GM19238 (cell line): ENCODE data around the gene RNF207.

Source experiments
- DNase-seq: peaks from one replicate; pipeline ENCODE4 v3.0.0; 2011; ENCODE audit warnings: low spot score; ENCODE audit not compliant: insufficient read length

The RNF207 gene

DNA sequence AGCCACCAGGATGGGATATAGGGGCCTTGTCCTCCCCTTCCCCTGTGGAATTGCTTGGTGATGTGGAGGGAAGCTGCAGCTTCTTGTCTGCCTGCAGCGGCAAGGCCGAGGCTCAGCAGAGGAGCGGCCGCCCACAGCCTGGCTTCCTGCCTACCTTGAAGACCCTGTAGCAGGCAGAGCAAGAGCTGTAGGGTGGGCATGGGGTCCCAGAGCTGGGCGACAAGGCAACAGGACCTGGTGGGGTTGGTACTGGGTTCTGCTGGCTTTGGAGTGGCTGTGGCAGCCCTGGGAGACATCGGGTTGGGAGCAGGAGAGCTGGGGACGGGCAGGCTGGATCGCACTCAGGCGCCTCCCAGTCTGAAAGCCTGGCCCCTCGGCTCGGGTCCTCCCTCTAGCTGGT is 60.7 kb downstream of the RNF207 start:
- no peak for DNase-seq

- DNase-seq: no peak
Measured at GRCh38 chr1:6267686-6268322, 61.9 kb downstream of the RNF207 start.

GRCh38 chr1:6268415-6268814 is 62.5 kb downstream of the RNF207 start:
- DNase-seq: no peak

DNA sequence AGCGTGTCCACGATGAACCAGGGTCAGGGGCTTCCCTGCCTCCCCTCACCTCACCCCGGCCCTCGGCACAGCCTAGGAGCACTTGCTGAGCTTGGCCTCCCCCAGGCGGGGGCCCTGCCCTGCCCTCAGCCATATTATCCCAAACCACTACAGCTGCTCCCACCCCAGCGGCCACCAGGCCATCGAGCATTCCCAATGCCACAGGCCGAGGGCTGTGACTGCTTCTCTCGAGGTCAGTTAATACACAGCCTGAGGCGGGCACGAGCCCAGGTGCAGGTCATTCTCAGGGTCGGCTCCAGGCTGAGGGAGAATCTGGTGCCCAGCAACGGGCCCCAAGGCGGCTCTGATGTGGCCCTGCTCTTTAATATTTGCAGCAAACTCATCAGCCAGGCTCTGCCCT is 63.4 kb downstream of the RNF207 start:
- no peak for DNase-seq

DNA sequence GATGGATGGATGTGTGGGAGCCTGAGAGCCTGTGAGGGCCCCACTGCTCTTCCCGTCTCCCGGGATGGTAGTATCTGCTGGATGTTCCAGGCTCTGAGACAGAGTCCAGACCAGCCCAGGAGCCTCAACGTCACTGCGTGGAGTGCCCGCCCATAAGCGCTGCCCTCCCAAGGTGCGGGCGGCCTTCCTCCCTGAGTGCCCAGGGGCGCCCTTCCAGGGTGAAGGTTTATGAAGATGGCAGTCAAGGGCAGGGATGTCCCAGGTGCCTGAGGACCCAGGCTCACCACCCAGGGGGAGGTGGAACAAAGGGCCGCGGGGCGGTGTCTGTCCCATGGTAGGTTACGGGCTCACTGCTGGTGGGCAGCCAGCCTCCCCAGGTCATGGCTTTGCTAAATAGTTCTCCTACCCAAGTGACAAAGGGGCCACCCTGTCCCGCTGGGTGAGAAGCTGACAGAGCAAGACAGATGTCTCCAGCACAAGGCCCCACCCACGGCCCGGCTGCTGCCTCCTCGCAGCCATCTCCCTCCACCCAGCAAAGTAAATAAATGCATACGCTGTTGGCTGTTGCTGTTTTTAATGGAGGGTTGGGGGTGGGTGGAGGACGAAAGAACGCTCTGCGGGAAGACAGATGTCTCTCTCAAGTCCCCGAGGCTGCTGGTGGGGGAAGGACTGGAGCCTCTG is 63.9 kb downstream of the RNF207 start:
- DNase-seq: no peak

GRCh38 chr1:6270401-6270800 is 64.5 kb downstream of the RNF207 start:
- DNase-seq: no peak
